ENCODE results near the gene ATP5F1D. TPM values are rescaled to one million over a fixed set of nuclear protein-coding genes. Genes with fewer than 3 reads are reported as not detected.

Gene ATP5F1D
- total and polyA plus RNA-seq, 2 of the 13 experiments (the other 11 are each of a cell fraction or from before 2014, with no cell fraction given), result 39.4 to 78.7 TPM

DNA sequence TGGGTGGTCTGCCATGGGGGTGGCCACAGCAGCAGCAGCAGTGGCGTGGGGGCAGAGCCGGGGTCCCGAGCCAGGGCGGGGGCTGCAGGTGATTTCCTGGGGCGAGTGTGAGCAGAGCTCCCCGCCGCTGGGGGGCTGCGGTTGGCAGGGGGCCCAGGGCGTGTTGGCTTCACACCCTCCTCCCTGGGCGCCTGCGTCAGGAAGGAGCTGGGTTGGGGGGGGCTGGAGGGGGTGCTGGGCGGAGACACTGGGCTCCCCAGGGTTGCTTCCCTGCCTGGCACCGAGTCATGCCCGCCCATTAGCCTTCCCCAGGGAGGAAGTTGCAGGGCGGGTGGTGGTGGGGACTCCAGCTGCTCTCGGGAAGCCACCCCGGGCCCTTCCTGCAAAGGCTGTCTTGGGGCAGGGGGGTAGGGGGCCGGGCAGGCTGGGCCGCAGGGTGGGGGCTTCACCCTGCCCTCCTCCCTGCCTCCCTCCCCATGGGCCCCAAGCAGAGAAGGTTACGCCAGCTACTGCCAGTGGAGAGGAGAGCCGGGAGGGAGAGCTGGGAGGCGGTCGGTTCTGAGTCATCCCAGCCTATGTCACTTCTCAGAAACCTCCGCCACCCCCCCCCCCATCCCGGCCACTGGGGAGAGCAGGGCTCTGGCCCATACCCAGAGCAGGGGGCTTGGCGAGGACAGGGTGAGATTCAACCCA, 11.4 kb downstream of the ATP5F1D start (continued):
- TF ChIP-seq, protein P1, sequence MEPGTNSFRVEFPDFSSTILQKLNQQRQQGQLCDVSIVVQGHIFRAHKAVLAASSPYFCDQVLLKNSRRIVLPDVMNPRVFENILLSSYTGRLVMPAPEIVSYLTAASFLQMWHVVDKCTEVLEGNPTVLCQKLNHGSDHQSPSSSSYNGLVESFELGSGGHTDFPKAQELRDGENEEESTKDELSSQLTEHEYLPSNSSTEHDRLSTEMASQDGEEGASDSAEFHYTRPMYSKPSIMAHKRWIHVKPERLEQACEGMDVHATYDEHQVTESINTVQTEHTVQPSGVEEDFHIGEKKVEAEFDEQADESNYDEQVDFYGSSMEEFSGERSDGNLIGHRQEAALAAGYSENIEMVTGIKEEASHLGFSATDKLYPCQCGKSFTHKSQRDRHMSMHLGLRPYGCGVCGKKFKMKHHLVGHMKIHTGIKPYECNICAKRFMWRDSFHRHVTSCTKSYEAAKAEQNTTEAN (CRISPR knock-in tag; conservative IDR thresholded peaks at IDR 0.05), result no peak
- TF ChIP-seq MEIS1 (CRISPR knock-in tag; IDR thresholded peaks at IDR 0.05; ENCODE audit: borderline replicate concordance), result no peak
- no peak; the same call in 1 of the 2 replicates for TF ChIP-seq KDM5A (IDR thresholded peaks at IDR 0.05; ENCODE audit: borderline replicate concordance, low read length)
- no peak for TF ChIP-seq ZNF232 (CRISPR knock-in tag; IDR thresholded peaks at IDR 0.05; ENCODE audit: borderline replicate concordance)
- TF ChIP-seq, protein P2, sequence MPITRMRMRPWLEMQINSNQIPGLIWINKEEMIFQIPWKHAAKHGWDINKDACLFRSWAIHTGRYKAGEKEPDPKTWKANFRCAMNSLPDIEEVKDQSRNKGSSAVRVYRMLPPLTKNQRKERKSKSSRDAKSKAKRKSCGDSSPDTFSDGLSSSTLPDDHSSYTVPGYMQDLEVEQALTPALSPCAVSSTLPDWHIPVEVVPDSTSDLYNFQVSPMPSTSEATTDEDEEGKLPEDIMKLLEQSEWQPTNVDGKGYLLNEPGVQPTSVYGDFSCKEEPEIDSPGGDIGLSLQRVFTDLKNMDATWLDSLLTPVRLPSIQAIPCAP (CRISPR knock-in tag; IDR thresholded peaks at IDR 0.05; ENCODE audit: low read depth), result no peak
- no peak for TF ChIP-seq ZNF337 (CRISPR knock-in tag; IDR thresholded peaks at IDR 0.05; ENCODE audit: borderline replicate concordance, low read depth)
- TF ChIP-seq HDAC1 (CRISPR knock-in tag; IDR thresholded peaks at IDR 0.05), result peak; percentile 7; the same call in 1 of the 2 replicates
- TF ChIP-seq, protein P3, sequence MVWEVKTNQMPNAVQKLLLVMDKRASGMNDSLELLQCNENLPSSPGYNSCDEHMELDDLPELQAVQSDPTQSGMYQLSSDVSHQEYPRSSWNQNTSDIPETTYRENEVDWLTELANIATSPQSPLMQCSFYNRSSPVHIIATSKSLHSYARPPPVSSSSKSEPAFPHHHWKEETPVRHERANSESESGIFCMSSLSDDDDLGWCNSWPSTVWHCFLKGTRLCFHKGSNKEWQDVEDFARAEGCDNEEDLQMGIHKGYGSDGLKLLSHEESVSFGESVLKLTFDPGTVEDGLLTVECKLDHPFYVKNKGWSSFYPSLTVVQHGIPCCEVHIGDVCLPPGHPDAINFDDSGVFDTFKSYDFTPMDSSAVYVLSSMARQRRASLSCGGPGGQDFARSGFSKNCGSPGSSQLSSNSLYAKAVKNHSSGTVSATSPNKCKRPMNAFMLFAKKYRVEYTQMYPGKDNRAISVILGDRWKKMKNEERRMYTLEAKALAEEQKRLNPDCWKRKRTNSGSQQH (CRISPR knock-in tag; IDR thresholded peaks at IDR 0.05; ENCODE audit: low read depth), result no peak
- TF ChIP-seq ZNF790 (CRISPR knock-in tag; IDR thresholded peaks at IDR 0.05; ENCODE audit: borderline replicate concordance), result no peak
- TF ChIP-seq ZNF263 (CRISPR knock-in tag; IDR thresholded peaks at IDR 0.05), result peak; percentile 28; the same call in 1 of the 2 replicates
- no peak for TF ChIP-seq ZSCAN31 (CRISPR knock-in tag; IDR thresholded peaks at IDR 0.05; ENCODE audit: low read depth)
- no peak for TF ChIP-seq STAG1 (CRISPR knock-in tag; IDR thresholded peaks at IDR 0.05)
- TF ChIP-seq ZNF510 (CRISPR knock-in tag; IDR thresholded peaks at IDR 0.05; ENCODE audit: low read depth), result no peak
- TF ChIP-seq, protein P4, sequence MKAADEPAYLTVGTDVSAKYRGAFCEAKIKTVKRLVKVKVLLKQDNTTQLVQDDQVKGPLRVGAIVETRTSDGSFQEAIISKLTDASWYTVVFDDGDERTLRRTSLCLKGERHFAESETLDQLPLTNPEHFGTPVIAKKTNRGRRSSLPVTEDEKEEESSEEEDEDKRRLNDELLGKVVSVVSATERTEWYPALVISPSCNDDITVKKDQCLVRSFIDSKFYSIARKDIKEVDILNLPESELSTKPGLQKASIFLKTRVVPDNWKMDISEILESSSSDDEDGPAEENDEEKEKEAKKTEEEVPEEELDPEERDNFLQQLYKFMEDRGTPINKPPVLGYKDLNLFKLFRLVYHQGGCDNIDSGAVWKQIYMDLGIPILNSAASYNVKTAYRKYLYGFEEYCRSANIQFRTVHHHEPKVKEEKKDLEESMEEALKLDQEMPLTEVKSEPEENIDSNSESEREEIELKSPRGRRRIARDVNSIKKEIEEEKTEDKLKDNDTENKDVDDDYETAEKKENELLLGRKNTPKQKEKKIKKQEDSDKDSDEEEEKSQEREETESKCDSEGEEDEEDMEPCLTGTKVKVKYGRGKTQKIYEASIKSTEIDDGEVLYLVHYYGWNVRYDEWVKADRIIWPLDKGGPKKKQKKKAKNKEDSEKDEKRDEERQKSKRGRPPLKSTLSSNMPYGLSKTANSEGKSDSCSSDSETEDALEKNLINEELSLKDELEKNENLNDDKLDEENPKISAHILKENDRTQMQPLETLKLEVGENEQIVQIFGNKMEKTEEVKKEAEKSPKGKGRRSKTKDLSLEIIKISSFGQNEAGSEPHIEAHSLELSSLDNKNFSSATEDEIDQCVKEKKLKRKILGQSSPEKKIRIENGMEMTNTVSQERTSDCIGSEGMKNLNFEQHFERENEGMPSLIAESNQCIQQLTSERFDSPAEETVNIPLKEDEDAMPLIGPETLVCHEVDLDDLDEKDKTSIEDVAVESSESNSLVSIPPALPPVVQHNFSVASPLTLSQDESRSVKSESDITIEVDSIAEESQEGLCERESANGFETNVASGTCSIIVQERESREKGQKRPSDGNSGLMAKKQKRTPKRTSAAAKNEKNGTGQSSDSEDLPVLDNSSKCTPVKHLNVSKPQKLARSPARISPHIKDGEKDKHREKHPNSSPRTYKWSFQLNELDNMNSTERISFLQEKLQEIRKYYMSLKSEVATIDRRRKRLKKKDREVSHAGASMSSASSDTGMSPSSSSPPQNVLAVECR (CRISPR knock-in tag; IDR thresholded peaks at IDR 0.05; ENCODE audit: borderline replicate concordance), result no peak
- TF ChIP-seq, protein P5, sequence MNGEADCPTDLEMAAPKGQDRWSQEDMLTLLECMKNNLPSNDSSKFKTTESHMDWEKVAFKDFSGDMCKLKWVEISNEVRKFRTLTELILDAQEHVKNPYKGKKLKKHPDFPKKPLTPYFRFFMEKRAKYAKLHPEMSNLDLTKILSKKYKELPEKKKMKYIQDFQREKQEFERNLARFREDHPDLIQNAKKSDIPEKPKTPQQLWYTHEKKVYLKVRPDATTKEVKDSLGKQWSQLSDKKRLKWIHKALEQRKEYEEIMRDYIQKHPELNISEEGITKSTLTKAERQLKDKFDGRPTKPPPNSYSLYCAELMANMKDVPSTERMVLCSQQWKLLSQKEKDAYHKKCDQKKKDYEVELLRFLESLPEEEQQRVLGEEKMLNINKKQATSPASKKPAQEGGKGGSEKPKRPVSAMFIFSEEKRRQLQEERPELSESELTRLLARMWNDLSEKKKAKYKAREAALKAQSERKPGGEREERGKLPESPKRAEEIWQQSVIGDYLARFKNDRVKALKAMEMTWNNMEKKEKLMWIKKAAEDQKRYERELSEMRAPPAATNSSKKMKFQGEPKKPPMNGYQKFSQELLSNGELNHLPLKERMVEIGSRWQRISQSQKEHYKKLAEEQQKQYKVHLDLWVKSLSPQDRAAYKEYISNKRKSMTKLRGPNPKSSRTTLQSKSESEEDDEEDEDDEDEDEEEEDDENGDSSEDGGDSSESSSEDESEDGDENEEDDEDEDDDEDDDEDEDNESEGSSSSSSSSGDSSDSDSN (CRISPR knock-in tag; IDR thresholded peaks at IDR 0.05), result peak; percentile 20; the same call in 1 of the 2 replicates
- TF ChIP-seq, protein P6, sequence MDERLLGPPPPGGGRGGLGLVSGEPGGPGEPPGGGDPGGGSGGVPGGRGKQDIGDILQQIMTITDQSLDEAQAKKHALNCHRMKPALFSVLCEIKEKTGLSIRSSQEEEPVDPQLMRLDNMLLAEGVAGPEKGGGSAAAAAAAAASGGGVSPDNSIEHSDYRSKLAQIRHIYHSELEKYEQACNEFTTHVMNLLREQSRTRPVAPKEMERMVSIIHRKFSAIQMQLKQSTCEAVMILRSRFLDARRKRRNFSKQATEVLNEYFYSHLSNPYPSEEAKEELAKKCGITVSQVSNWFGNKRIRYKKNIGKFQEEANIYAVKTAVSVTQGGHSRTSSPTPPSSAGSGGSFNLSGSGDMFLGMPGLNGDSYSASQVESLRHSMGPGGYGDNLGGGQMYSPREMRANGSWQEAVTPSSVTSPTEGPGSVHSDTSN (CRISPR knock-in tag; IDR thresholded peaks at IDR 0.05), result no peak
- TF ChIP-seq ASH2L (IDR thresholded peaks at IDR 0.05; ENCODE audit: insufficient read length, low read depth, low read length), result peak; percentile 8

All from HepG2 (cell line).